HepG2 (cell line): Measurements from ENCODE around the gene OST4. TPM values are rescaled to one million over a fixed set of nuclear protein-coding genes. Genes with fewer than 3 reads are reported as not detected.

Source experiments
- ADNP ChIP-seq: sonication (generic); formaldehyde crosslinking; IDR thresholded peaks from 2 replicates; pipeline ENCODE4 v1.4.0; 2020; ENCODE audit warnings: missing genetic modification reagents
- ARNTL ChIP-seq: sonication (generic); formaldehyde crosslinking; IDR thresholded peaks from 2 replicates; pipeline ENCODE4 v1.4.0; 2020; ENCODE audit warnings: mild to moderate bottlenecking, missing genetic modification reagents
- ASH2L ChIP-seq: fragments of 300-600, 200-600 bp; sonication (generic); IDR thresholded peaks from 2 replicates; pipeline ENCODE4 v1.7.0; 2017; ENCODE audit warnings: low read depth, mild to moderate bottlenecking, moderate library complexity, mixed read lengths, low read length; ENCODE audit not compliant: insufficient read length
- ATF1 ChIP-seq: IDR thresholded peaks from 2 replicates; pipeline ENCODE4 v1.6.1; 2016; ENCODE audit warnings: mild to moderate bottlenecking, control low read depth
- CERS6 ChIP-seq: sonication (generic); formaldehyde crosslinking; IDR thresholded peaks from 2 replicates; pipeline ENCODE4 v1.5.0; 2020; ENCODE audit warnings: missing genetic modification reagents
- FOXP4 ChIP-seq: sonication (generic); formaldehyde crosslinking; IDR thresholded peaks from 2 replicates; pipeline ENCODE4 v1.4.0; 2020; ENCODE audit warnings: missing genetic modification reagents
- GLI4 ChIP-seq: sonication (generic); formaldehyde crosslinking; IDR thresholded peaks from 2 replicates; pipeline ENCODE4 v1.5.1; 2020; ENCODE audit warnings: missing genetic modification reagents, mild to moderate bottlenecking, moderate library complexity, borderline replicate concordance
- GTF3A ChIP-seq: sonication (generic); formaldehyde crosslinking; conservative IDR thresholded peaks from 2 replicates; pipeline ENCODE4 v1.4.0; 2020; ENCODE audit warnings: mild to moderate bottlenecking, missing genetic modification reagents
- HES4 ChIP-seq: sonication (generic); formaldehyde crosslinking; IDR thresholded peaks from 2 replicates; pipeline ENCODE4 v1.9.0; 2021; ENCODE audit warnings: mild to moderate bottlenecking, missing genetic modification reagents, borderline replicate concordance
- KAT2B ChIP-seq: fragments of 150-350 bp; IDR thresholded peaks from 2 replicates; pipeline ENCODE4 v1.6.1; 2014; ENCODE audit warnings: low read depth, low read length, borderline replicate concordance
- MXI1 ChIP-seq: IDR thresholded peaks from 3 replicates; pipeline ENCODE4 v1.6.1; 2012; ENCODE audit warnings: low read depth, low read length, inconsistent platforms, borderline replicate concordance
- NFE2 ChIP-seq: sonication (generic); formaldehyde crosslinking; IDR thresholded peaks from 2 replicates; pipeline ENCODE4 v1.4.0; 2020; ENCODE audit warnings: missing genetic modification reagents
- NFRKB ChIP-seq: fragments of 450-650 bp; IDR thresholded peaks from 2 replicates; pipeline ENCODE4 v1.6.1; 2017
- SALL2 ChIP-seq: sonication (generic); formaldehyde crosslinking; IDR thresholded peaks from 2 replicates; pipeline ENCODE4 v1.8.1; 2023; ENCODE audit warnings: mild to moderate bottlenecking, missing genetic modification reagents, inconsistent platforms
- SIX4 ChIP-seq: sonication (generic); formaldehyde crosslinking; IDR thresholded peaks from 2 replicates; pipeline ENCODE4 v1.4.0; 2020; ENCODE audit warnings: missing genetic modification reagents
- ZFP62 ChIP-seq: sonication (generic); formaldehyde crosslinking; IDR thresholded peaks from 2 replicates; pipeline ENCODE4 v1.4.0; 2020; ENCODE audit warnings: missing genetic modification reagents
- ZKSCAN8 ChIP-seq: IDR thresholded peaks from 2 replicates; pipeline ENCODE4 v1.6.1; 2016; ENCODE audit warnings: borderline replicate concordance, missing genetic modification reagents, missing compliant biosample characterization
- ZNF382 ChIP-seq: sonication (generic); formaldehyde crosslinking; IDR thresholded peaks from 2 replicates; pipeline ENCODE4 v1.5.0; 2020; ENCODE audit warnings: missing genetic modification reagents, mild to moderate bottlenecking, borderline replicate concordance
- ZNF703 ChIP-seq: sonication (generic); formaldehyde crosslinking; IDR thresholded peaks from 2 replicates; pipeline ENCODE4 v1.5.1; 2020; ENCODE audit warnings: missing genetic modification reagents, mild to moderate bottlenecking, moderate library complexity, borderline replicate concordance
- ZNF850 ChIP-seq: sonication (generic); formaldehyde crosslinking; conservative IDR thresholded peaks from 2 replicates; pipeline ENCODE4 v1.9.0; 2021; ENCODE audit warnings: mild to moderate bottlenecking, missing genetic modification reagents
- polyA plus RNA-seq, 8 experiments: library from polyadenylated mRNA; depleted of rRNA in 3 of 8; stranded (reverse) in 7 of 8; unstranded in 1 of 8; fragments of >200 nt; fragmentation: Illumina TruSeq in 4 of 8; extraction: Trizol in 4 of 8; gene quantifications; 2 replicates each; pipeline versions ENCODE4 v1.2.1 to v1.2.3, GENCODE V29; 2011 to 2016; ENCODE audit warnings: low read depth in 4 of 8, missing spikeins in 1 of 8, mixed read lengths in 1 of 8; ENCODE audit not compliant: insufficient read depth in 1 of 8
- total RNA-seq, 5 experiments: library from RNA; depleted of rRNA; stranded (reverse); fragments of >200 nt; fragmentation: Illumina TruSeq; extraction: Trizol; gene quantifications; 2 replicates each; pipeline ENCODE4 v1.2.3, GENCODE V29; 2016; ENCODE audit warnings: low read depth in 1 of 5
- TF ChIP-seq, protein P1 (sequence below): sonication (generic); formaldehyde crosslinking; IDR thresholded peaks from 2 replicates; pipeline ENCODE4 v1.5.0; 2020; ENCODE audit warnings: mild to moderate bottlenecking, missing genetic modification reagents
- TF ChIP-seq, protein P2 (sequence below): sonication (generic); formaldehyde crosslinking; IDR thresholded peaks from 2 replicates; pipeline ENCODE4 v1.8.0; 2022; ENCODE audit warnings: mild to moderate bottlenecking, missing genetic modification reagents, moderate library complexity
- TF ChIP-seq, protein P3 (sequence below): sonication (generic); formaldehyde crosslinking; IDR thresholded peaks from 2 replicates; pipeline ENCODE4 v1.8.0; 2022; ENCODE audit warnings: missing genetic modification reagents, low read depth, mild to moderate bottlenecking, borderline replicate concordance
- TF ChIP-seq, protein P4 (sequence below): sonication (generic); formaldehyde crosslinking; IDR thresholded peaks from 2 replicates; pipeline ENCODE4 v1.5.0; 2020; ENCODE audit warnings: mild to moderate bottlenecking, low read depth, missing genetic modification reagents, borderline replicate concordance

Gene OST4
- total and polyA plus RNA-seq, 2 of the 13 experiments (the other 11 are each of a cell fraction or from before 2014, with no cell fraction given): 498 to 584 TPM

DNA sequence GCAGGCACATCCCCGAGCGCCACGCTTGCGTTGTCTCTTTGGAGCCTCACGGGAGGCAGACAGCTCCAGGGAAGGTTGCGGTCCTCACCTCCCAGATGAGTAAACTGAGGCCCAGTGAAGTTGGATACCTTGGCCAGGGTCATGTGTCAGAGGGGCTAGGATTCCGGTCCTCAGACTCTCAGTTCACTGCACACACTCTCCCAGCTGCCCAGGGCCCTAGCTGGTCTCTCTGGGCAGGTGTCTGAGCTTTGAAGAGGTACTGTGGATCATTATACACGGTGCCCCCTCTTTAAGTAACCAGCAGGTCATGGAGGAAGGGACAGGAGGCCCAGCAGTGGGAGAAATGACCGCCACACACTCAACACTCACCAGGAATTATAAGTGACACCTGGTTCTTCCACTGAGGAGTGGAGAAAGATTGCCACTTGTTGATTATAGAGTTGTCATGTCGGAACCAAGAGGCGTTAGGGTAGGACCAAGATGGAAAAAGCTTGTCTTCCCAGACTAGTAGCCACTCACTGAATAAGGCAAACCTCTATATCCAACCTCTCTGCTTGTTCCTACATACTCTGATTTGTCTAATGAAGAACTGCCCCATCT, 38.1 kb downstream of the OST4 start (continued):
- TF ChIP-seq KAT2B (no peak), ADNP (CRISPR knock-in tag) (no peak), MXI1 (no peak), ZKSCAN8 (CRISPR knock-in tag) (no peak), ZNF850 (CRISPR knock-in tag) (0 out of 2 replicates have a peak, but pooled peaks have one; percentile 23), ASH2L (peak; percentile 11), ZNF703 (CRISPR knock-in tag) (0 out of 2 replicates have a peak, but pooled peaks have one; percentile 40), GTF3A (no peak), NFE2 (CRISPR knock-in tag) (no peak), ZNF382 (CRISPR knock-in tag) (no peak), NFRKB (no peak), SALL2 (CRISPR knock-in tag) (no peak), CERS6 (CRISPR knock-in tag) (no peak), SIX4 (CRISPR knock-in tag) (no peak), FOXP4 (no peak), ARNTL (CRISPR knock-in tag) (no peak; the same call in 1 of the 2 replicates), HES4 (CRISPR knock-in tag) (no peak), ATF1 (CRISPR knock-in tag) (no peak), ZFP62 (no peak), GLI4 (CRISPR knock-in tag) (peak; percentile 6; the same call in 1 of the 2 replicates)
- TF ChIP-seq, protein P1, sequence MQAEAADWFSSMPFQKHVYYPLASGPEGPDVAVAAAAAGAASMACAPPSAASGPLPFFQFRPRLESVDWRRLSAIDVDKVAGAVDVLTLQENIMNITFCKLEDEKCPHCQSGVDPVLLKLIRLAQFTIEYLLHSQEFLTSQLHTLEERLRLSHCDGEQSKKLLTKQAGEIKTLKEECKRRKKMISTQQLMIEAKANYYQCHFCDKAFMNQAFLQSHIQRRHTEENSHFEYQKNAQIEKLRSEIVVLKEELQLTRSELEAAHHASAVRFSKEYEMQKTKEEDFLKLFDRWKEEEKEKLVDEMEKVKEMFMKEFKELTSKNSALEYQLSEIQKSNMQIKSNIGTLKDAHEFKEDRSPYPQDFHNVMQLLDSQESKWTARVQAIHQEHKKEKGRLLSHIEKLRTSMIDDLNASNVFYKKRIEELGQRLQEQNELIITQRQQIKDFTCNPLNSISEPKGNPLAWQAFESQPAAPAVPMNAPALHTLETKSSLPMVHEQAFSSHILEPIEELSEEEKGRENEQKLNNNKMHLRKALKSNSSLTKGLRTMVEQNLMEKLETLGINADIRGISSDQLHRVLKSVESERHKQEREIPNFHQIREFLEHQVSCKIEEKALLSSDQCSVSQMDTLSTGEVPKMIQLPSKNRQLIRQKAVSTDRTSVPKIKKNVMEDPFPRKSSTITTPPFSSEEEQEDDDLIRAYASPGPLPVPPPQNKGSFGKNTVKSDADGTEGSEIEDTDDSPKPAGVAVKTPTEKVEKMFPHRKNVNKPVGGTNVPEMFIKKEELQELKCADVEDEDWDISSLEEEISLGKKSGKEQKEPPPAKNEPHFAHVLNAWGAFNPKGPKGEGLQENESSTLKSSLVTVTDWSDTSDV: 0 out of 2 replicates have a peak, but pooled peaks have one; percentile 34
- TF ChIP-seq, protein P2, sequence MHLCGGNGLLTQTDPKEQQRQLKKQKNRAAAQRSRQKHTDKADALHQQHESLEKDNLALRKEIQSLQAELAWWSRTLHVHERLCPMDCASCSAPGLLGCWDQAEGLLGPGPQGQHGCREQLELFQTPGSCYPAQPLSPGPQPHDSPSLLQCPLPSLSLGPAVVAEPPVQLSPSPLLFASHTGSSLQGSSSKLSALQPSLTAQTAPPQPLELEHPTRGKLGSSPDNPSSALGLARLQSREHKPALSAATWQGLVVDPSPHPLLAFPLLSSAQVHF (CRISPR knock-in tag): no peak
- TF ChIP-seq, protein P3, sequence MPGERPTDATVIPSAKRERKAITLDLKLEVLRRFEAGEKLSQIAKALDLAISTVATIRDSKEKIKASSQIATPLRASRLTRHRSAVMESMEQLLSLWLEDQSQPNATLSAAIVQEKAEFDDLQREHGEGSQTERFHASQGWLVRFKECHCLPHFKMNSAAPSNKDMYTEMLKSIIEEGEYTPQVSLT: 0 out of 2 replicates have a peak, but pooled peaks have one; percentile 14
- TF ChIP-seq, protein P4, sequence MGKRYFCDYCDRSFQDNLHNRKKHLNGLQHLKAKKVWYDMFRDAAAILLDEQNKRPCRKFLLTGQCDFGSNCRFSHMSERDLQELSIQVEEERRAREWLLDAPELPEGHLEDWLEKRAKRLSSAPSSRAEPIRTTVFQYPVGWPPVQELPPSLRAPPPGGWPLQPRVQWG (CRISPR knock-in tag): no peak
